Heart right ventricle (tissue), 16 donors: ENCODE data around the gene LRRC9. TPM values are rescaled to one million over a fixed set of nuclear protein-coding genes. Genes with fewer than 3 reads are reported as not detected.

ENCODE experiments used
- ATAC-seq, 8 donors: fragments of 200-7000 bp; cut with Tn5 transposase; one replicate each; pipeline ENCODE4 v1.9.1; 2020; ENCODE audit warnings: mild to moderate bottlenecking in 8 of 8, moderate library complexity in 8 of 8, moderate number of reproducible peaks in 1 of 8
- DNase-seq, 2 donors: peaks; one replicate each; pipeline ENCODE4 v3.0.0-alpha.2; 2020
- H3K27ac ChIP-seq, 10 donors: fragments of 200-600 bp; sonication (generic) in 2 of 10; one replicate each; pipeline versions ENCODE4 v1.5.0 to v1.8.0; 2020 to 2022; ENCODE audit warnings: mild to moderate bottlenecking in 3 of 10
- H3K27me3 ChIP-seq, 7 donors: fragments of 200-600 bp; one replicate each; pipeline ENCODE4 v1.8.0; 2021 to 2022; ENCODE audit warnings: mild to moderate bottlenecking in 2 of 7
- H3K36me3 ChIP-seq, 9 donors: fragments of 200-600 bp; sonication (generic) in 1 of 9; one replicate each; pipeline versions ENCODE4 v1.5.0 to v1.8.0; 2020 to 2022; ENCODE audit warnings: mild to moderate bottlenecking in 2 of 9
- H3K4me1 ChIP-seq, 9 donors: fragments of 200-600 bp; sonication (generic) in 1 of 9; one replicate each; pipeline versions ENCODE4 v1.5.0 to v1.8.0; 2020 to 2022; ENCODE audit warnings: mild to moderate bottlenecking in 4 of 9
- H3K4me3 ChIP-seq, 10 donors: fragments of 200-600 bp; sonication (generic) in 2 of 10; one replicate each; pipeline versions ENCODE4 v1.5.0 to v1.8.0; 2020 to 2022; ENCODE audit warnings: mild to moderate bottlenecking in 7 of 10, moderate library complexity in 2 of 10
- H3K9me3 ChIP-seq, 11 donors: fragments of 200-600 bp in 10 of 11; sonication (generic) in 2 of 11; one replicate each; pipeline versions ENCODE4 v1.5.0 to v1.8.0; 2013 to 2022; ENCODE audit warnings: mild to moderate bottlenecking in 2 of 11, control low read depth in 1 of 11, moderate library complexity in 1 of 11
- CTCF ChIP-seq, 9 donors: fragments of 200-600 bp; sonication (generic) in 2 of 9; IDR thresholded peaks; one replicate each; pipeline versions ENCODE4 v1.5.0 to v1.8.0; 2021 to 2022; ENCODE audit warnings: antibody characterized with exemption in 9 of 9, mild to moderate bottlenecking in 5 of 9, moderate library complexity in 1 of 9
- WGBS, 2 donors: extraction: QIAGEN DNeasy Blood & Tissue Kit; methylation state at CpG; one replicate each; pipeline ENCODE4 v1.1.7; 2013; ENCODE audit warnings: inconsistent platforms in 1 of 2; 5-methylcytosine and 5-hydroxymethylcytosine counted together
- intact Hi-C, 10 donors: fragments of 100-400 bp; cut with DNase I; formaldehyde crosslinking; loops; one replicate each; pipeline versions ENCODE4 v1.11.1 to v1.14.2; 2022
- polyA plus RNA-seq, 2 donors: library from polyadenylated mRNA; stranded (reverse); fragments of 200-250 nt; gene quantifications; one replicate each; pipeline ENCODE4 v1.2.3, GENCODE V29; 2013
- total RNA-seq, 10 donors: library from RNA; stranded (reverse); fragmentation: NEBNext Ultra II Directional in 3 of 10; extraction: Animal tissue kit (Norgen Biotek cat#: 25700) in 3 of 10; gene quantifications; one replicate each; pipeline versions ENCODE4 v1.2.1 to v1.2.4, GENCODE V29; 2021 to 2023
- donor health status: Arrhythmogenic right ventricular cardiomyopathy.
- donor health status: ischemic (EF 13 %, LVEDD 7.1; RV severe dilation, severe dysfunction).
- donor health status: healthy with polysubstance abuse.
- donor health status: DM: no; HTN: yes; CAD: no.
- donor health status: DM: no; HTN: no; CAD: no.
- donor health status: ischemic (EF 25% LVEDD 6.9; RV normal size, moderate dysfunction).
- donor health status: ischemic (EF 25% LVEDD 5.7; RV mildly dilated, moderate dysfunction).
- donor health status: healthy.
- donor health status: DM: yes; HTN: yes; CAD: no.
- donor health status: Ischemic cardiomyopathy.
- donor health status: ischemic (EF 35%, LVEDD 5.7; RV mildly dilated, moderate dysfunction).
- donor health status: nonischemic (EF 11% LVEDD 7.7; RV severe dilation, severe dysfunction).
- donor health status: DM: yes; HTN: yes; CAD: no.
- donor health status: PGD.
- donor health status: ischemic (EF 29% LVEDD 5.4; RV normal size, mild dysfunction).
- donor health status: nonischemic (EF 23%, LVEDD 6.1; RV moderate dilation, normal function).

LRRC9 gene
- total and polyA plus RNA-seq, 12 donors, result 0.01 to 1.7 (median 0.22) TPM; not detected in 4

- Histone ChIP-seq H3K9me3 (no peaks in the 10 kb centered on the region), H3K27ac (peak overlapping the region in 3 of 10 donors; percentile 9 to 55 (median 11)), H3K27me3 (no peaks in the 10 kb centered on the region), H3K4me3 (no peak overlapping the region), H3K36me3 (peaks cover 0 to 18% (median 0%) of the 10 kb centered on the region in 9 donors), H3K4me1 (peaks cover 0 to 72% (median 34%) of the 10 kb centered on the region in 9 donors)
- TF ChIP-seq CTCF (IDR thresholded peaks at IDR 0.05), result no peak
- WGBS, 2 donors, result 45 to 69% methylated on average over 1 of the region's 1 CpG
- ATAC-seq (peak in 5 of 8 donors; percentile 38 to 72 (median 44)), DNase-seq (no peak)
- intact Hi-C loops, result no loop called here
These were observed 181.8 kb downstream of the LRRC9 start for GRCh38 chr14:60101786-60102185.

DNA sequence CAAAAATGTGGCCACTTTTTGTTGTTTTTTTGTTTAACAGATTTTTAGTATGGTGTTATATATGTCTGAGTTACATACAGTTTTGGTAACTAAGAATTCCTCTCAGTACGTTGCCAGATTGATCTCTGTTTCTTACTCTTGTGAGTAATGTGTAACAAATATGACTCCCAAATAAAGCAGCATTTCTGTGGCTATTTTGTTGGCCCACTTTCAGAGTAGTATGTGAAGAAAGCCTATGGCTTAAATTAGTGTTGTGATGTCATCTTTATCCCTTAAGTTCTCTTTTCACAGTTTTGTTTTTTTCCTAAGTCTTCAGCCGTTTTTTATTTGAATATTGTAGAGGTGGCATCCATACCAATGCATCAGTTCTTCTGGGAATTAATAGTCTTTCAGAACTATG is 182.4 kb downstream of the LRRC9 start:
- no peak for TF ChIP-seq CTCF (IDR thresholded peaks at IDR 0.05)
- peaks cover 0 to 14% (median 0%) of the 10 kb centered on the region in 9 donors for H3K36me3 ChIP-seq
- ATAC-seq (no peak), DNase-seq (no peak)
- peak overlapping the region in 3 of 10 donors; percentile 5 to 55 (median 35) for H3K27ac ChIP-seq
- H3K9me3 ChIP-seq, result no peaks in the 10 kb centered on the region
- H3K4me1 ChIP-seq, result peaks cover 0 to 74% (median 39%) of the 10 kb centered on the region in 9 donors
- H3K4me3 ChIP-seq, result no peak overlapping the region
- intact Hi-C loops, result no loop called here
- H3K27me3 ChIP-seq, result no peaks in the 10 kb centered on the region
- 26 to 42% methylated on average over 2 of the region's 2 CpGs for WGBS, 2 donors

- TF ChIP-seq CTCF (IDR thresholded peaks at IDR 0.05), result no peak
- no peak overlapping the region for H3K4me3 ChIP-seq
- no peaks in the 10 kb centered on the region for H3K27me3 ChIP-seq
- DNase-seq (no peak), ATAC-seq (peak in 4 of 8 donors; percentile 54 to 85 (median 66))
- no peaks in the 10 kb centered on the region for H3K9me3 ChIP-seq
- peak overlapping the region in 3 of 10 donors; percentile 49 to 62 (median 55) for H3K27ac ChIP-seq
- peaks cover 0 to 28% (median 4%) of the 10 kb centered on the region in 9 donors for H3K36me3 ChIP-seq
- peaks cover 0 to 51% (median 32%) of the 10 kb centered on the region in 9 donors for H3K4me1 ChIP-seq
- intact Hi-C loops, result no loop called here
- 32 to 36% methylated on average over 2 of the region's 2 CpGs for WGBS, 2 donors
These were observed 186.4 kb downstream of the LRRC9 start for GRCh38 chr14:60106339-60106738.

GRCh38 chr14:60107477-60107876 is 187.5 kb downstream of the LRRC9 start:
- Histone ChIP-seq H3K9me3 (no peaks in the 10 kb centered on the region), H3K27me3 (no peaks in the 10 kb centered on the region), H3K36me3 (peaks cover 0 to 28% (median 4%) of the 10 kb centered on the region in 9 donors), H3K4me3 (no peak overlapping the region), H3K27ac (peak overlapping the region in 2 of 10 donors; percentile 55 to 62), H3K4me1 (peaks cover 0 to 40% (median 28%) of the 10 kb centered on the region in 9 donors)
- DNase-seq (no peak), ATAC-seq (no peak)
- intact Hi-C loops, result no loop called here
- 81 to 87% methylated on average over 4 of the region's 4 CpGs for WGBS, 2 donors
- no peak for TF ChIP-seq CTCF (IDR thresholded peaks at IDR 0.05)
